Mucosa of rectum (tissue), 2 donors: ENCODE results near the gene GARNL3.

Source experiments
- H3K27ac ChIP-seq, 2 donors: one replicate each; pipeline ENCODE4 v1.7.0; 2013; ENCODE audit warnings: inconsistent platforms in 2 of 2, low read depth in 2 of 2, low read length in 2 of 2
- H3K27me3 ChIP-seq, 2 donors: one replicate each; pipeline ENCODE4 v1.7.0; 2013; ENCODE audit warnings: low read length in 2 of 2; ENCODE audit not compliant: control insufficient read depth in 2 of 2, insufficient read depth in 2 of 2
- H3K36me3 ChIP-seq, 2 donors: one replicate each; pipeline ENCODE4 v1.7.0; 2013; ENCODE audit warnings: low read length in 2 of 2; ENCODE audit not compliant: control insufficient read depth in 2 of 2, insufficient read depth in 2 of 2
- H3K4me1 ChIP-seq, 2 donors: one replicate each; pipeline ENCODE4 v1.7.0; 2013; ENCODE audit warnings: low read length in 2 of 2, mild to moderate bottlenecking in 1 of 2; ENCODE audit not compliant: control insufficient read depth in 2 of 2, insufficient read depth in 2 of 2
- H3K4me3 ChIP-seq, 2 donors: one replicate each; pipeline ENCODE4 v1.7.0; 2013; ENCODE audit warnings: low read length in 2 of 2
- H3K9ac ChIP-seq, 2 donors: one replicate each; pipeline ENCODE4 v1.7.0; 2013; ENCODE audit warnings: low read length in 2 of 2, low read depth in 1 of 2, mild to moderate bottlenecking in 1 of 2
- H3K9me3 ChIP-seq, 2 donors: one replicate each; pipeline ENCODE4 v1.7.0; 2013; ENCODE audit warnings: low read length in 2 of 2; ENCODE audit not compliant: control insufficient read depth in 2 of 2
- donor health status: healthy.
- donor health status: Normal muscosa, but diverticular disease.

The GARNL3 gene

DNA sequence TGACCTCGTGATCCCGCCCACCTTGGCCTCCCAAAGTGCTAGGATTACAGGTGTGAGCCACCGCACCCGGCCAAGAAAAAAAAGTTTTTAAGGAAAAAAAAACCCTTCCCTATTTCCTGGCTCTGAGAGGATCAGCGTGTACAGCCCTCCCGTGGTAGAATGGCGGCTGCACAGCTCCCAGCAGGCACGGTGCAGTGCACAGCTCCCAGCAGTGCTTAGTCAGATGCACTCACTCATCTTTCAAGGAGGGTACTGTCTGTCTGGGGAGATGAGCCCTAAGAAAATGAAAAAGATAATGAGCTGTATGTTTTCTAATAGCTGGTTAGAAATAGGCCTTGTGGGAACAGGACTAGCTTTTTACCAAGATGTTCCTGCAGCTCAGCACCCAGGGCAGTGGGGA lies 95.7 kb downstream of the GARNL3 start:
- H3K4me3 ChIP-seq = no peak overlapping the region
- peaks cover 7 to 15% of the 10 kb centered on the region in 2 donors for H3K4me1 ChIP-seq
- no peak overlapping the region for H3K9ac ChIP-seq
- no peak overlapping the region for H3K27ac ChIP-seq
- no peaks in the 10 kb centered on the region for H3K9me3 ChIP-seq
- H3K27me3 ChIP-seq = no peaks in the 10 kb centered on the region
- H3K36me3 ChIP-seq = no peaks in the 10 kb centered on the region

DNA sequence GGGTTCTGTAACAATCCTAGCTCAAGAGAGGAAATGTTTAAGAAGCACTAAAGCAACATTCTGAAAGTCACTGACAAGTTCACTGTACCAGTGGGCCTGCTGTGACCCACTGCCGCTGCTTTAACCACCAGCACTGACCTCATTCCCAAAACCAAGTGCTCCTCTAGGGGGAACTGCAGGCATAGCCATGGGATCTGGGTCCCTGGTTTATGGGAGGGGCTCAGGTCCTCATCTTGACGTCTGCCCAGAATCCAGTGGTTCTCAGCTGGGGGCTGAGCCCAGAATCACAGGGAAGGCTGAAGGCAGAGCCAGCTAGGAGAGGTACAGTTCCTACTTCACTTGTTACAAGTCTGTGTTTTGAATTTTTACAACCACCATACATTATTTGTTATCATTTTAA lies 96.3 kb downstream of the GARNL3 start:
- peak overlapping the region in 1 of 2 donors; percentile 55 for H3K9ac ChIP-seq
- H3K36me3 ChIP-seq = no peaks in the 10 kb centered on the region
- peaks cover 7 to 15% of the 10 kb centered on the region in 2 donors for H3K4me1 ChIP-seq
- no peaks in the 10 kb centered on the region for H3K9me3 ChIP-seq
- H3K4me3 ChIP-seq = no peak overlapping the region
- no peaks in the 10 kb centered on the region for H3K27me3 ChIP-seq
- H3K27ac ChIP-seq = peak overlapping the region in 1 of 2 donors; percentile 49

GRCh38 chr9:127361561-127361960 lies 97.0 kb downstream of the GARNL3 start:
- peak overlapping the region; percentile 17 to 55 for H3K9ac ChIP-seq

DNA sequence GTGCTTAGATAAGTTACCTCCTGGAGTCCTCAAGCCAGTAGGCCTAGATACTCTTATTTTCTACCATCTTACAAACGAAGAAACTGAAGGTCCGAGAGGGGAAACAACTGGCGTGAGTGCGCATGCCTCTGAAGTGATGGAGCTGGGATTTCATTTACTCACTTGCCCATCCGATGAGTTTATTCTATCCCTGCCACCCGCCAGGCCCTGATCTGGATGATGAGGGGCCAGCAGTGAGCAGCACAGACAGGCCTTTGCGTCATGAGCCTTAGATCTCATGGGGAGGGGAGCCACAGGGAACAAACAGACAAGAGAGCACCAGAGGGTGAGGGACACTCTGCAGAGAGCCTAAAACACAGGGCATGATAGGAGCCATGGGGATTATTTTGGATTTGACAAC lies 98.3 kb downstream of the GARNL3 start:
- no peaks in the 10 kb centered on the region for H3K36me3 ChIP-seq
- peaks cover 7 to 15% of the 10 kb centered on the region in 2 donors for H3K4me1 ChIP-seq
- no peak overlapping the region for H3K9ac ChIP-seq
- H3K27ac ChIP-seq = no peak overlapping the region
- no peaks in the 10 kb centered on the region for H3K9me3 ChIP-seq
- no peak overlapping the region for H3K4me3 ChIP-seq
- H3K27me3 ChIP-seq = no peaks in the 10 kb centered on the region

More at GRCh38 chr9:127361561-127361960, 97.0 kb downstream of the GARNL3 start:
- peak overlapping the region; percentile 44 to 54 for H3K4me3 ChIP-seq
- H3K9me3 ChIP-seq = no peaks in the 10 kb centered on the region
- H3K27me3 ChIP-seq = no peaks in the 10 kb centered on the region
- H3K36me3 ChIP-seq = no peaks in the 10 kb centered on the region
- H3K27ac ChIP-seq = peak overlapping the region; percentile 49 to 77
- peaks cover 7 to 15% of the 10 kb centered on the region in 2 donors for H3K4me1 ChIP-seq

DNA sequence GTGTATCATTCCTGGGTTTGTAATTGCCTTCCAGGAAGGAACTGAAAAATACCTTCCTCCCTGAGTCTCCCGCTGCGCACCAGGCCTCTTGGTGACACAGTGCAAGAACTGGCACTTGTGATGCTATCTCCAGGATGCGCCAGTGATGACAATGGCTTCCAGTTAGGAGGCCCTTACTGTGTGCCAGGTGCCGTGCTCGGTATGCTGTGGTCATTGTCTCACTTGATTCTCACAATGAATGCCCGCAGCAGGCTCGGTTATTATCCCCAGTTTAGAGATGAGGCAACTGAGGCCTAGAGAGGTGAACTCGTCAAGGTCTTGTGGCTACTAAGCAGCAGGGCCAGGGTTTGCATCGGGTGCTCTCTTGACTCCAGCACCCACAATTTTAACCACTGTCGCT lies 100.9 kb downstream of the GARNL3 start:
- no peaks in the 10 kb centered on the region for H3K36me3 ChIP-seq
- H3K9me3 ChIP-seq = no peaks in the 10 kb centered on the region
- H3K9ac ChIP-seq = no peak overlapping the region
- no peak overlapping the region for H3K4me3 ChIP-seq
- H3K4me1 ChIP-seq = peaks cover 7 to 15% of the 10 kb centered on the region in 2 donors
- no peaks in the 10 kb centered on the region for H3K27me3 ChIP-seq
- H3K27ac ChIP-seq = no peak overlapping the region

GRCh38 chr9:127366594-127366993 lies 102.0 kb downstream of the GARNL3 start:
- Histone ChIP-seq H3K4me3 (no peak overlapping the region), H3K4me1 (peaks cover 3 to 8% of the 10 kb centered on the region in 2 donors), H3K9ac (no peak overlapping the region), H3K36me3 (no peaks in the 10 kb centered on the region), H3K27me3 (no peaks in the 10 kb centered on the region), H3K9me3 (no peaks in the 10 kb centered on the region), H3K27ac (no peak overlapping the region)

GRCh38 chr9:127368852-127369402 lies 104.4 kb downstream of the GARNL3 start:
- H3K4me1 ChIP-seq = no peaks in the 10 kb centered on the region
- H3K9me3 ChIP-seq = no peaks in the 10 kb centered on the region
- H3K27me3 ChIP-seq = no peaks in the 10 kb centered on the region
- H3K9ac ChIP-seq = no peak overlapping the region
- H3K36me3 ChIP-seq = no peaks in the 10 kb centered on the region
- no peak overlapping the region for H3K4me3 ChIP-seq
- H3K27ac ChIP-seq = no peak overlapping the region

DNA sequence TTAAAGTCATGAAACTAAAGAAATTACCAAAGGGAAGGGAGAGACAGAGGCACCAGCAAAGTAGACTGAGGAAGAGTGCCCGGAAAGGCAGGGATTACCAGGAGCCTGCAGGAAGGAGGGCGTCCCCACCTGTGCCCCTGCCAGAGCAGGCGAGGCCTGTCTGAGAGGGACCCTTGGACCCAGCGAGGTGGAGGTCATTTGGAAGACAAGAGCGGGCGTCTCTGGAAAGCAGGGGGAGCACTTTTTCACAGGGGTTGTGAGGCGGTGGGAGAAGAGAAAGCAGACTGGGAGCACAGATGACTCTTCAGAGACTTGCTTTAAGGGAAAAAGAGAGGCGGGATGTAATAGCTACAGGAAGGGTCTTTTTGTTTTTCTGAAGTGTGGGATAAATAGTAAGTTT lies 104.9 kb downstream of the GARNL3 start:
- Histone ChIP-seq H3K27me3 (no peaks in the 10 kb centered on the region), H3K4me1 (no peaks in the 10 kb centered on the region), H3K9ac (no peak overlapping the region), H3K27ac (no peak overlapping the region), H3K4me3 (no peak overlapping the region), H3K9me3 (no peaks in the 10 kb centered on the region), H3K36me3 (no peaks in the 10 kb centered on the region)

GRCh38 chr9:127370147-127370579 lies 105.6 kb downstream of the GARNL3 start:
- H3K4me3 ChIP-seq = no peak overlapping the region
- no peaks in the 10 kb centered on the region for H3K4me1 ChIP-seq
- H3K27me3 ChIP-seq = no peaks in the 10 kb centered on the region
- H3K36me3 ChIP-seq = no peaks in the 10 kb centered on the region
- H3K27ac ChIP-seq = no peak overlapping the region
- H3K9me3 ChIP-seq = no peaks in the 10 kb centered on the region
- no peak overlapping the region for H3K9ac ChIP-seq

- Histone ChIP-seq H3K4me3 (no peak overlapping the region), H3K9me3 (no peaks in the 10 kb centered on the region), H3K9ac (no peak overlapping the region), H3K36me3 (no peaks in the 10 kb centered on the region), H3K27ac (no peak overlapping the region), H3K4me1 (no peaks in the 10 kb centered on the region), H3K27me3 (no peaks in the 10 kb centered on the region)
Measured at GRCh38 chr9:127370672-127371648, 106.4 kb downstream of the GARNL3 start.
